GM18858 (cell line): Measurements from ENCODE around the gene AIPL1.

ENCODE experiments used
- ATAC-seq: cut with Tn5 transposase; IDR thresholded peaks from one replicate; pipeline ENCODE4 v1.9.1; 2021; ENCODE audit not compliant: unreplicated experiment

AIPL1 gene

DNA sequence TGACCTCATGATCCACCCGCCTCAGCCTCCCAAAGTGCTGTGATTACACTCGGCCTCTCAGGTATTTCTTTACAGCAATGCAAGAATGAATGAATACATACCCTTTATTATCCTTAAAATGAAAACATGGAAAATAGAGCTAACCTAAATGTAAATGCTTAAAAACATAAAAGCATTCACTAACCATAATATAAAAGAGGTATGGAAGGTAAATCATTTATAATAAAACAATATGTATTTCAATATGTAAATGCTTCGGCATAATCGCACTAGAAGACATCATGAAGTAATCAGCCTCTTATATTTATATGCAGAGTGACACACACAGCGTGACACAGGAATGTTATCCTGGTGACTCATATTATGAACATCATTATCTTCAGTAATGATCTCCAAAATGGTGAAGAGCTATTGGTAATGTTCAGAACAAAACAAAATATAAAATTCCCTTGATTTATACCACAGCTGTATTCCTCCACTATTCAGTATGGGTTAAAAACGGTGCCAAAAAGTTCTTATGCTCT is 53.9 kb downstream of the AIPL1 start:
- no peak for ATAC-seq

DNA sequence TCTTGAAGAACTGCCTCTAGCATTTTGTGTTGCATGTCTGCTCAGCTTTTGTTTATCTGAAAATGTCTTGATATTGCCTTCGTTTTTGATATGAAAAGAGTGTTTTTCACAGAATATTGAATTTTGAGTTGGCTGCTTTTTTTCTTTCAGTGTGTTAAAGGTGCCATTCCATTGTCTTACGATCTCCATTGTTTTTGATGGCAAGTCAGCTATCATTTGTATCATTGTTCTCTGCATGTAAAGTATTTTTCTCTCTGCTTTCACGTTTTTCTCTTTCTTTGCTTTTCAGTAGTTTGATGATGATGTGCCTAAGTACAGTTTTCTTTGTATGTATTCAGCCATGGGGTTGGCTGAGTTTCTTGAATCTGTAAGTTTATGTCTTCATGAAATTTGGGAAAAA is 57.0 kb downstream of the AIPL1 start:
- no peak for ATAC-seq

DNA sequence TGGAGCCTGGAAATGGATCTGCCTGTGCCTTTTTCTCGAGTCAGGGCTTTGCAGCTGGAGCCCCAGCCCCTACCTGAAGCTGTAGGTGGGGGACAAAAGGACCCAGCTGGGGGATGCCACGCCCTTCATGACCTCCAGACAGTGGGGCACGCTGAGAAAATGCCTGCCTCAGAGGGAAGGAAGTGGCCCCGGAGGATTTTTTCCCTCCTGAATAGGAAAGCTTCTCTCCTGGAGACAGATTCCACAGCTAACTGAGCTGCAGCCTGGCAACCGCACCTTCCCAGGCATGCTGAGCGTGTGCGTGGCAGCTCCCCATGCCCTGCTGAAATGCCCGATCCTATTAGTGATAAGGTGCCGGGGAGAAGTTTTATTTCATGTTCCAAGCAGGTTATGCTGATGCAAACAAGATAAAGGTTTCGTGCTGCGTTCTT is 58.0 kb downstream of the AIPL1 start:
- no peak for ATAC-seq

DNA sequence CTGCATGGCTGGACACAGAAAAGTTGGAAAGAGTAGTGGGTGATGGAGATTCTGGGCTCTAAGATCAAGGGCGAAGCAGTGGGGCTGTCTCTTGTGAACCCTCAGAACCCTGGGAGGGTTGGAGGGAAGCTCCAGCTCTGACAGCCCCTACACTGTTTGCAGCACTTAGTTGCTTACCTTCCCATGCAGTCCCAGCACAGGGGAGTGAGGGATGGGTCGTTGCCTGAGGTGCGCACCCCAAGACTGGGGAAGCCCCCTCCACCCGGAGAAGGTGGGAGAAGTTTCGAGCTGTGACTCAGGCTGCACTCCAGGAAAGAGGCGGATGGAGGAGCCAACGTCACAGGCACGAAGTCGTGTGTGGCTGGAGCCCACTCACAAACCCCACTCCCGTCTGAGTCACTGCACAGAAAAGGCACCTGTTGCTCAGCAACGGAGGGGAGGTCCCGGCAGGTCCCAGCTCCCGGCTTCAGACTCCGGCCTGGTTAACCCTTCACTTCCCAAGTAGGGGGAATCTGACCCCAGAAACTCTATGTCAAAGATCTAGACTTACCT is 60.1 kb downstream of the AIPL1 start:
- ATAC-seq: no peak

- no peak for ATAC-seq
Measured at GRCh38 chr17:6374271-6374691, 60.6 kb downstream of the AIPL1 start.
